Measurements from ENCODE around the gene RPS5.

The RPS5 gene

DNA sequence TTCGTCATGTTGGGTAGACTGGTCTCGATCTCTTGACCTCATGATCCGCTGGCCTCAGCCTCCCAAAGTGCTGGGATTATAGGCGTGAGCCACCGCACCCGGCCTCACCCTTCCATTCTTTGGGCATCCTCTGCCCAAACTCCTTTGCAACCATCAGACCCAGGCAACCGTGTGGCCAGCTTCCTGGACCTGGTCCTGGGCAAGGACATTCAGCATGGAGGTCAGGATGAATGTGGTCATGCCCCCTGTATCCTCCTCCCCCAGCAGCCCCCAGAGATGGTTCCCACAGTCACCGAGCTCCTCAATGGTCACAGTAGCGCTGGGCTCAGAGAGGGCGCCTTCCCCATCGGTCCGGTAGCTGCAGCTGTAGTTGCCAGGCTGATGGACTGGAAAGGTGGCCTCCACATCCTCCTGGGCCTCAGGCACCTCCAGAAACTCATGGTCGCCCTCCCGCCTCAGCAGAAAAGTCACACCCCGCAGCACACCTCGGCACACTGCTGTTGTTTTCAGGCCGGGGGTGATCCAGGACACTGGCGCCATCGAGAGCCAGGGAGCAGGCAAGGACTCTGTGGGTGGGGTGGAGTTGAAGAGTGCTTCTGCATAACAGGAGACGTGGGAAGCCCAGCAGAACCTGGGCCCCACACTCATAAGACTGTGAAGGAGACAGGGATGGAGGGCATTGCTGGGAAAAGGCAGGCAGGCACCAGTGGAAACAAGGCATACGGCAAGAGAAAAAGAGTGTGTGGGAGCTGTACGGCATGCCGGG, 34.9 kb upstream of the RPS5 start:
- H3K9ac ChIP-seq (ENCODE audit: low read length) = no peak overlapping the region
- peaks cover 3% of the 10 kb centered on the region; the same call in 1 of the 2 replicates for H3K4me1 ChIP-seq (ENCODE audit: low read length)
- H3K27me3 ChIP-seq (ENCODE audit: low read depth, low read length) = no peaks in the 10 kb centered on the region
- no peak overlapping the region for H2AFZ ChIP-seq (ENCODE audit: low read depth, low read length)
- H4K20me1 ChIP-seq (ENCODE audit: insufficient read depth, low read length) = no peaks in the 10 kb centered on the region
- H3K27ac ChIP-seq (ENCODE audit: low read length) = no peak overlapping the region
- no peaks in the 10 kb centered on the region; the same call in 1 of the 2 replicates for H3K79me2 ChIP-seq (ENCODE audit: low read length)
- H3K4me2 ChIP-seq (ENCODE audit: low read length) = no peak overlapping the region
- no peaks in the 10 kb centered on the region for H3K9me3 ChIP-seq (ENCODE audit: insufficient read depth, low read length)
- TF ChIP-seq, protein P1, sequence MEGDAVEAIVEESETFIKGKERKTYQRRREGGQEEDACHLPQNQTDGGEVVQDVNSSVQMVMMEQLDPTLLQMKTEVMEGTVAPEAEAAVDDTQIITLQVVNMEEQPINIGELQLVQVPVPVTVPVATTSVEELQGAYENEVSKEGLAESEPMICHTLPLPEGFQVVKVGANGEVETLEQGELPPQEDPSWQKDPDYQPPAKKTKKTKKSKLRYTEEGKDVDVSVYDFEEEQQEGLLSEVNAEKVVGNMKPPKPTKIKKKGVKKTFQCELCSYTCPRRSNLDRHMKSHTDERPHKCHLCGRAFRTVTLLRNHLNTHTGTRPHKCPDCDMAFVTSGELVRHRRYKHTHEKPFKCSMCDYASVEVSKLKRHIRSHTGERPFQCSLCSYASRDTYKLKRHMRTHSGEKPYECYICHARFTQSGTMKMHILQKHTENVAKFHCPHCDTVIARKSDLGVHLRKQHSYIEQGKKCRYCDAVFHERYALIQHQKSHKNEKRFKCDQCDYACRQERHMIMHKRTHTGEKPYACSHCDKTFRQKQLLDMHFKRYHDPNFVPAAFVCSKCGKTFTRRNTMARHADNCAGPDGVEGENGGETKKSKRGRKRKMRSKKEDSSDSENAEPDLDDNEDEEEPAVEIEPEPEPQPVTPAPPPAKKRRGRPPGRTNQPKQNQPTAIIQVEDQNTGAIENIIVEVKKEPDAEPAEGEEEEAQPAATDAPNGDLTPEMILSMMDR (IDR thresholded peaks at IDR 0.05; ENCODE audit: low read depth, low read length) = no peak
- no peak for TF ChIP-seq EZH2phosphoT487 (IDR thresholded peaks at IDR 0.05; ENCODE audit: low read depth)
- H3K4me3 ChIP-seq (ENCODE audit: low read length) = no peak overlapping the region
- H3K36me3 ChIP-seq (replicated peaks; ENCODE audit: low read depth, low read length) = no peaks in the 10 kb centered on the region

DNA sequence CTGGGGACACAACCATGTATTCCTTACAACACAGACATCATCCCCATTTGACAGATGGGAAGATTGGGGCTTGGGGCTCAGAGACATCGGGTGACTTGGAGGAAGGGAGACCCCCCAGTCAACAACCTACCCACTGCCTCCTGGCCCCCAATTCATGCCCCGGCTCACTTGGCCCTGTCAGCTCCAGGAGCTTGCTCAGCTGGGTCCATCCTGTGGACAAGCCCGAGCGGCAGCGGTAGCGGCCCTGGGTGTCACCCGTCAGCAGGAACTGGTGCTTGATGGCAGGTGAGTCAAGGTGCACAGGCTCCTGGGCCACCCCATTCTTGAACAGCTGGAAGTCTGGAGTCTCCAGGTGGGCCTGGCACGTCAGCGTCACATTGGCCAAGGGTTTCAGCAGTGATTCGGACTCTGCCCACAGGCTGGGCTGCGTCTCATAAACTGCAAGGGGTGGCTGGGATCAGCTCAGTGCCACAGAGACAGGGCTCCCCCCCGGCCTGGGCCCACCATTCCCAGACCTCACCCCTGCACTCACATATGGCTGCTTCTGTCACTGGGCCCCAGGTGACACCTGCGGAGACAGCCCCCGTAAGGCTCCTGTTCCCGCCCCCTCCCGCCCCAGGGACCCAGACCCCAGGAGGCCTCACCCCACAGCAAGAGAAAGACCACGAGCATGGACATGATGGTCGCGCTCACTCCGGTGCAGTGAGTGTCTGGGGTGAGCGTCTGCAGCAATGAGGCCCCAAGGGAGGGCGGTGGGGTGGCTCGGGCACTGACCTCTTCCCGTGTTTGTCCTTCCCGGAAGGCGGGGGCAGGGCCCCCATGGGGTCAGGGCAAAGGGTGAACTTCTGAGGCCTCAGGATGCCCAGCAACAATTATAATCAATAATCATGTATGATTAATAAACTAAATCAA, 34.1 kb upstream of the RPS5 start, which contains the start of gene A1BG:
Gene A1BG, minus strand, starts transcription at position 733 of the 912 bp plus-strand sequence. Its CDS starts 55 bp downstream, at position 678.
- H3K27me3 ChIP-seq (ENCODE audit: low read depth, low read length) = no peaks in the 10 kb centered on the region
- H3K36me3 ChIP-seq (replicated peaks; ENCODE audit: low read depth, low read length) = no peaks in the 10 kb centered on the region
- H3K4me1 ChIP-seq (ENCODE audit: low read length) = peaks cover 3% of the 10 kb centered on the region; the same call in 1 of the 2 replicates
- H3K9ac ChIP-seq (ENCODE audit: low read length) = no peak within 1 kb of the TSS
- no peak within 1 kb of the TSS for H3K4me3 ChIP-seq (ENCODE audit: low read length)
- no peak within 1 kb of the TSS for H3K4me2 ChIP-seq (ENCODE audit: low read length)
- H3K79me2 ChIP-seq (ENCODE audit: low read length) = no peaks in the 10 kb centered on the region
- no peak within 1 kb of the TSS for H3K27ac ChIP-seq (ENCODE audit: low read length)
- H2AFZ ChIP-seq (ENCODE audit: low read depth, low read length) = no peak within 1 kb of the TSS
- TF ChIP-seq EZH2phosphoT487 (IDR thresholded peaks at IDR 0.05; ENCODE audit: low read depth) = no peak
- TF ChIP-seq, protein P1 (IDR thresholded peaks at IDR 0.05; ENCODE audit: low read depth, low read length) = no peak
- H4K20me1 ChIP-seq (ENCODE audit: insufficient read depth, low read length) = no peaks in the 10 kb centered on the region
- H3K9me3 ChIP-seq (ENCODE audit: insufficient read depth, low read length) = no peaks in the 10 kb centered on the region

DNA sequence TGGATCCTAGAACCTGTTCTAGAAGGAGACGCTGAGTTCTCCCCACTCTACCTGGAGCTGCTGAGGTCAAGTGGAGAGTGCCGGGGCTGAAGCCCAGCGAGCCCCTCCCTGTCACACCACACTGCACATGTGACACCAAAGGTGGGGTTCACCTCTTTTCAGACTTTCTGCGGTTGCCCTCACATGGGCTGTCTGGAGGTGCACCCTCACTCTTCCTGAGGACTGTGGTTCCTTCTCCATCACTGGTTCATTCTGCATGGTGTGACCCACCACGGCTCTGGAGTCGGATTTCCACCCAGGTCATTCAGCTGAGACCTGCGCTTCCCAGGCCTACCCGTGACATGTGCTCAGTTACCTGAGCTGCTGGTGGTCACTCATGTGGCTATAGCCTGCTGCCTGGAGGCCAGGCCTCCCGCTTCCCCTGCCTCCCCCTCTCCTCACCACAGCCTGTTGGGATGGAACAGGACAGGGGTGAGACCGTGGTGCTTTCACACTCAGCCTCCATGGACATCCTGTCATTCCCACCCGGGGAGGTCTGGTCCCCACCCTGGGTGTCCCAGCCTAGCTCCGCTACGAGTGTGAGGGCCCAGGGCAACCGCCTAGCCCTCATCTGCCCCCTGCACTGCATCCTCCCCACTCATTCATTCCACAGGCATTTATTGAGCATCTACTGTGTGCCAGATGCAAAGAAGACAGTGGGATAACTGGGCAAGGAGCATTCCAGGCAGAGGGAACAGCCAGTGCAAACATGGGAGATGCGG, 33.2 kb upstream of the RPS5 start:
- Histone ChIP-seq H3K27ac (ENCODE audit: low read length) (no peak overlapping the region), H3K4me1 (ENCODE audit: low read length) (no peaks in the 10 kb centered on the region), H3K4me3 (ENCODE audit: low read length) (no peak overlapping the region), H2AFZ (ENCODE audit: low read depth, low read length) (no peak overlapping the region), H3K36me3 (replicated peaks; ENCODE audit: low read depth, low read length) (no peaks in the 10 kb centered on the region), H3K9me3 (ENCODE audit: insufficient read depth, low read length) (no peaks in the 10 kb centered on the region), H3K27me3 (ENCODE audit: low read depth, low read length) (no peaks in the 10 kb centered on the region), H3K4me2 (ENCODE audit: low read length) (no peak overlapping the region), H3K79me2 (ENCODE audit: low read length) (no peaks in the 10 kb centered on the region), H4K20me1 (ENCODE audit: insufficient read depth, low read length) (no peaks in the 10 kb centered on the region), H3K9ac (ENCODE audit: low read length) (no peak overlapping the region)
- TF ChIP-seq, protein P1 (IDR thresholded peaks at IDR 0.05; ENCODE audit: low read depth, low read length) = no peak
- no peak for TF ChIP-seq EZH2phosphoT487 (IDR thresholded peaks at IDR 0.05; ENCODE audit: low read depth)

Measured in OCI-LY3 (cell line).